C4-2B (cell line): ENCODE data around the gene OXSR1.

Experiments used
- CTCF ChIP-seq: fragments of 450-650 bp; conservative IDR thresholded peaks from 2 replicates; pipeline ENCODE4 v1.5.1; 2017; ENCODE audit warnings: mild to moderate bottlenecking
- ZFX ChIP-seq: fragments of 450-650 bp; IDR thresholded peaks from 2 replicates; pipeline ENCODE4 v1.6.1; 2017

- no peak for TF ChIP-seq CTCF
- TF ChIP-seq ZFX: no peak
Observed at GRCh38 chr3:38170722-38171121, 5.4 kb downstream of the OXSR1 start.
